Suprapubic skin (tissue), 4 donors: Measurements from ENCODE around the gene LRRC7.

Source experiments
- CTCF ChIP-seq, 2 donors: fragments of 200-600 bp in 1 of 2; fragments of 450-650 bp in 1 of 2; sonication (generic) in 1 of 2; IDR thresholded peaks; one replicate each; pipeline ENCODE4 v1.5.1; 2016 to 2019; ENCODE audit warnings: antibody characterized with exemption in 2 of 2, mild to moderate bottlenecking in 1 of 2, moderate library complexity in 1 of 2
- EP300 ChIP-seq: sonication (generic); formaldehyde crosslinking; IDR thresholded peaks from one replicate; pipeline ENCODE4 v1.6.1; 2017; ENCODE audit warnings: antibody characterized with exemption
- POLR2AphosphoS5 ChIP-seq, 3 donors: sonication (generic); formaldehyde crosslinking; IDR thresholded peaks; one replicate each; pipeline ENCODE4 v1.6.1; 2017; ENCODE audit warnings: antibody characterized with exemption in 3 of 3

DNA sequence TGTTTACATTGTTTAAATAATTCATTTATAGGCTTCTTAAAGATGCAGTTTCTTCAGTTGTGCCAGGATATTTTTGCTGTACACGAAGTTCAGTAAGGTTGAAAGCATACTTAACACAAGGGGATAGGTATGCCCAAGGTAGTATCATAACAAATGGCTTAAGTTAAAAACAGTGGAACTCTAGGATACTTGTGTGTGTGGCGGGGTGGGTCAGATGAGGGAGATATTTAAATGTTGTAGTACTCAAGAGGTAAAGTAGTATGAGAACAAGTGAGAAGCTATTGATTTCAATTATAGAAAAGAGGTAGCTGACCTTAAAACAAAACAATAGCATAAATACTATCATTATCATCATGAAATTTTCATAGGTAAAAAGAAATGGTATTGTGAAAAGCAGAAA is 6.2 kb downstream of the LRRC7 start:
- TF ChIP-seq CTCF (IDR thresholded peaks at IDR 0.05): no peak
- no peak for TF ChIP-seq EP300
- TF ChIP-seq POLR2AphosphoS5 (IDR thresholded peaks at IDR 0.05): no peak
